H1 (cell line): ENCODE results near the gene NDUFB8. TPM values are rescaled to one million over a fixed set of nuclear protein-coding genes. Genes with fewer than 3 reads are reported as not detected.

Experiments used
- CTCF ChIA-PET: fragments of 300-600 bp; sonication (Branson Sonifier 250); formaldehyde crosslinking; loops from one replicate; lab custom pipeline; 2021; ENCODE audit not compliant: partially characterized antibody; lab: Charles Lee
- POLR2A ChIA-PET: fragments of 300-600 bp; sonication (Branson Sonifier 250); formaldehyde crosslinking; loops from one replicate; lab custom pipeline; 2021; ENCODE audit warnings: inconsistent platforms; ENCODE audit not compliant: partially characterized antibody; lab: Charles Lee
- DNase-seq, 2 experiments: peaks; one replicate each; pipeline versions ENCODE4 v3.0.0 to v3.0.0-alpha.2; 2010 to 2022; ENCODE audit warnings: low spot score in 2 of 2, low read depth in 1 of 2, mixed read lengths in 1 of 2
- FAIRE-seq: peaks from 2 replicates; lab custom pipeline; 2011; peaks lifted over from hg19 to GRCh38; lab: Jason Lieb, UNC
- H2AFZ ChIP-seq: 2 replicates; pipeline ENCODE4 v1.8.1; 2012; ENCODE audit warnings: low read length, inconsistent platforms
- H2AK5ac ChIP-seq: 2 replicates; pipeline ENCODE4 v1.6.1; 2013; ENCODE audit warnings: low read depth, low read length
- H2BK120ac ChIP-seq: replicated peaks from 2 replicates; pipeline ENCODE3; 2013; ENCODE audit warnings: low read depth, low read length, inconsistent platforms
- H2BK12ac ChIP-seq: 2 replicates; pipeline ENCODE4 v1.6.1; 2013; ENCODE audit warnings: low read depth, low read length
- H2BK15ac ChIP-seq: 2 replicates; pipeline ENCODE4 v1.6.1; 2013; ENCODE audit warnings: low read length
- H2BK20ac ChIP-seq: 2 replicates; pipeline ENCODE4 v1.6.1; 2013; ENCODE audit warnings: low read length
- H2BK5ac ChIP-seq: 2 replicates; pipeline ENCODE4 v1.6.1; 2013; ENCODE audit warnings: low read depth, low read length
- H3K14ac ChIP-seq: 2 replicates; pipeline ENCODE4 v1.6.1; 2013; ENCODE audit warnings: inconsistent platforms; ENCODE audit not compliant: insufficient read length
- H3K18ac ChIP-seq: 2 replicates; pipeline ENCODE4 v1.6.1; 2013; ENCODE audit warnings: low read length; ENCODE audit errors: extremely low read depth
- H3K23ac ChIP-seq: 2 replicates; pipeline ENCODE4 v1.6.1; 2013; ENCODE audit warnings: inconsistent platforms; ENCODE audit not compliant: insufficient read length
- H3K23me2 ChIP-seq: 2 replicates; pipeline ENCODE4 v1.6.1; 2013; ENCODE audit warnings: low read depth, low read length
- H3K27ac ChIP-seq: 2 replicates; pipeline ENCODE4 v1.6.1; 2011; ENCODE audit warnings: low read depth, low read length, inconsistent platforms
- H3K27me3 ChIP-seq, 4 experiments: replicated peaks in 1 of 4; 1 replicate in 1 of 4; 2 replicates in 3 of 4; pipeline versions ENCODE4 v1.6.1 to v1.8.1; 2011 to 2013; ENCODE audit warnings: low read length in 3 of 4, mild to moderate bottlenecking in 3 of 4, inconsistent platforms in 2 of 4, mixed read lengths in 2 of 4, moderate library complexity in 1 of 4; ENCODE audit not compliant: control insufficient read depth in 3 of 4, insufficient read depth in 3 of 4; ENCODE audit errors: extremely low read depth in 1 of 4
- H3K36me3 ChIP-seq, 4 experiments: 2 replicates each; pipeline versions ENCODE4 v1.6.1 to v1.8.1; 2011 to 2013; ENCODE audit warnings: mild to moderate bottlenecking in 4 of 4, low read length in 3 of 4, moderate library complexity in 2 of 4, control low read depth in 1 of 4, inconsistent platforms in 1 of 4; ENCODE audit not compliant: insufficient read depth in 4 of 4, control insufficient read depth in 2 of 4
- H3K4ac ChIP-seq: replicated peaks from 2 replicates; pipeline ENCODE3; 2013; ENCODE audit warnings: low read length, low read depth, mixed read lengths, inconsistent platforms; ENCODE audit not compliant: insufficient read length
- H3K4me1 ChIP-seq, 4 experiments: replicated peaks in 1 of 4; 1 replicate in 1 of 4; 2 replicates in 3 of 4; pipeline versions ENCODE4 v1.6.1 to v1.8.1; 2011 to 2013; ENCODE audit warnings: low read length in 3 of 4, inconsistent platforms in 2 of 4, mixed read lengths in 1 of 4; ENCODE audit not compliant: insufficient read depth in 4 of 4, control insufficient read depth in 3 of 4
- H3K4me2 ChIP-seq, 2 experiments: 2 replicates each; pipeline versions ENCODE4 v1.6.1 to v1.8.1; 2011 to 2013; ENCODE audit warnings: low read depth in 2 of 2, low read length in 2 of 2, control low read depth in 1 of 2, inconsistent platforms in 1 of 2, mild to moderate bottlenecking in 1 of 2; ENCODE audit not compliant: insufficient read depth in 1 of 2
- H3K4me3 ChIP-seq, 4 experiments: fragments of 200-600, 300-600 bp in 1 of 4; sonication (generic), shearing (Covaris generic), sonication (Bioruptor Twin) in 1 of 4; 2 replicates each; pipeline versions ENCODE4 v1.5.1 to v1.8.1; 2011 to 2016; ENCODE audit warnings: low read length in 4 of 4, low read depth in 3 of 4, control low read depth in 2 of 4, inconsistent platforms in 2 of 4, mild to moderate bottlenecking in 2 of 4, mixed read lengths in 1 of 4, moderate library complexity in 1 of 4; ENCODE audit not compliant: insufficient read depth in 2 of 4; ENCODE audit errors: extremely low read depth in 1 of 4
- H3K56ac ChIP-seq: replicated peaks from 2 replicates; pipeline ENCODE3; 2013; ENCODE audit warnings: low read depth, mild to moderate bottlenecking, mixed read lengths, low read length, inconsistent platforms; ENCODE audit not compliant: insufficient read length
- H3K79me1 ChIP-seq: 2 replicates; pipeline ENCODE4 v1.6.1; 2013; ENCODE audit warnings: low read depth, low read length, control low read depth
- H3K79me2 ChIP-seq, 2 experiments: 2 replicates each; pipeline versions ENCODE4 v1.6.1 to v1.8.1; 2012 to 2013; ENCODE audit warnings: low read length in 2 of 2, mild to moderate bottlenecking in 2 of 2, inconsistent platforms in 1 of 2; ENCODE audit not compliant: insufficient read depth in 2 of 2, control insufficient read depth in 1 of 2
- H3K9ac ChIP-seq, 4 experiments: replicated peaks in 1 of 4; 1 replicate in 1 of 4; 2 replicates in 3 of 4; pipeline versions ENCODE4 v1.6.1 to v1.8.1; 2011 to 2013; ENCODE audit warnings: low read depth in 3 of 4, low read length in 3 of 4, control low read depth in 2 of 4, mild to moderate bottlenecking in 2 of 4, moderate library complexity in 2 of 4, inconsistent platforms in 1 of 4; ENCODE audit errors: extremely low read depth in 1 of 4
- H3K9me3 ChIP-seq, 2 experiments: 2 replicates each; pipeline versions ENCODE4 v1.6.1 to v1.8.1; 2012 to 2013; ENCODE audit warnings: mild to moderate bottlenecking in 2 of 2, moderate library complexity in 2 of 2, control low read depth in 1 of 2, inconsistent platforms in 1 of 2, low read depth in 1 of 2, low read length in 1 of 2, mixed read lengths in 1 of 2; ENCODE audit not compliant: insufficient read depth in 2 of 2
- H4K20me1 ChIP-seq, 2 experiments: replicated peaks in 1 of 2; 2 replicates each; pipeline versions ENCODE3 to v1.8.1; 2011 to 2013; ENCODE audit warnings: inconsistent platforms in 2 of 2, low read length in 2 of 2, mild to moderate bottlenecking in 1 of 2; ENCODE audit not compliant: insufficient read depth in 2 of 2, control insufficient read depth in 1 of 2
- H4K5ac ChIP-seq: 2 replicates; pipeline ENCODE4 v1.6.1; 2013; ENCODE audit warnings: low read length, low read depth, mixed read lengths, inconsistent platforms; ENCODE audit not compliant: insufficient read length
- H4K8ac ChIP-seq: 2 replicates; pipeline ENCODE4 v1.8.0; 2013; ENCODE audit warnings: mild to moderate bottlenecking, moderate library complexity, low read length, inconsistent platforms; ENCODE audit not compliant: insufficient read depth; ENCODE audit errors: extremely low read depth
- H4K91ac ChIP-seq: replicated peaks from 2 replicates; pipeline ENCODE3; 2013; ENCODE audit warnings: low read length, mixed read lengths, inconsistent platforms; ENCODE audit not compliant: insufficient read length
- FOSL1 ChIP-seq: IDR thresholded peaks from 2 replicates; pipeline ENCODE4 v1.6.1; 2011; ENCODE audit warnings: mild to moderate bottlenecking, low read depth, low read length, moderate library complexity; ENCODE audit not compliant: insufficient read depth
- RNF2 ChIP-seq: fragments of 200-900, 300-1000 bp; sonication (generic); IDR thresholded peaks from 2 replicates; pipeline ENCODE4 v1.7.1; 2016; ENCODE audit warnings: borderline replicate concordance, low read depth, mild to moderate bottlenecking, antibody characterized with exemption, low read length; ENCODE audit not compliant: poor library complexity, severe bottlenecking; ENCODE audit errors: missing control alignments
- SP1 ChIP-seq: IDR thresholded peaks from 2 replicates; pipeline ENCODE4 v1.6.1; 2011; ENCODE audit warnings: low read depth, low read length
- TCF12 ChIP-seq: IDR thresholded peaks from 2 replicates; pipeline ENCODE4 v1.6.1; 2011; ENCODE audit warnings: low read depth, mild to moderate bottlenecking, low read length
- TEAD4 ChIP-seq: IDR thresholded peaks from 2 replicates; pipeline ENCODE4 v1.6.1; 2012; ENCODE audit warnings: low read depth, low read length, inconsistent platforms, mixed read lengths
- WGBS, 2 experiments: shearing (Covaris generic) in 1 of 2; methylation state at CpG; one replicate each; pipeline versions ENCODE4 v1.1.6 to v1.1.7; 2013 to 2015; ENCODE audit warnings: low lambda C conversion rate in 2 of 2, mixed read lengths in 2 of 2, inconsistent platforms in 1 of 2, low coverage in 1 of 2, missing lambda C conversion rate in 1 of 2; ENCODE audit not compliant: insufficient replicate concordance in 2 of 2, insufficient coverage in 1 of 2, insufficient read length in 1 of 2; ENCODE audit errors: extremely low coverage in 1 of 2, missing lambda C conversion rate in 1 of 2; 5-methylcytosine and 5-hydroxymethylcytosine counted together
- polyA plus RNA-seq, 7 experiments: library from polyadenylated mRNA; depleted of rRNA in 3 of 7; stranded (reverse) in 5 of 7; unstranded in 2 of 7; fragments of >200 nt in 5 of 7; fragments of 200-250 nt in 2 of 7; gene quantifications; 1 replicate in 5 of 7; 2 replicates in 1 of 7; 4 replicates in 1 of 7; pipeline versions ENCODE4 v1.2.1 to v1.2.3, GENCODE V29; 2011 to 2013; ENCODE audit warnings: missing spikeins in 2 of 7, mixed read lengths in 2 of 7
- total RNA-seq: library from RNA; stranded (reverse); fragmentation: NEBNext Ultra II Directional; extraction: Animal tissue kit (Norgen Biotek cat#: 25700); gene quantifications from 2 replicates; pipeline ENCODE4 v1.2.1, GENCODE V29; 2021
- TF ChIP-seq, protein P1 (sequence below): IDR thresholded peaks from 2 replicates; pipeline ENCODE4 v1.6.1; 2012; ENCODE audit warnings: low read length, inconsistent platforms

Gene NDUFB8
- total and polyA plus RNA-seq, 2 of the 8 experiments (the other 6 are each of a cell fraction or from before 2014, with no cell fraction given), result 175 to 455 TPM

- H4K8ac ChIP-seq, result no peak overlapping the region
- no peak overlapping the region for H4K91ac ChIP-seq
- H3K14ac ChIP-seq, result no peak overlapping the region
- no peak overlapping the region for H3K18ac ChIP-seq
- H3K4me1 ChIP-seq, result no peaks in the 10 kb centered on the region
- H2BK15ac ChIP-seq, result no peak overlapping the region
- no peak overlapping the region for H3K56ac ChIP-seq
- DNase-seq, result no peak
- no peak overlapping the region for H2BK5ac ChIP-seq
- H3K79me2 ChIP-seq, result no peaks in the 10 kb centered on the region
- H3K79me1 ChIP-seq, result no peaks in the 10 kb centered on the region
- H4K5ac ChIP-seq, result no peak overlapping the region
- CTCF ChIA-PET, result interaction anchor here (0.6 to 8.7 kb wide), 8 partner anchors 10 to 414 kb away, joined by 3 to 111 read pairs (median 13); no protein-coding TSS in a partner anchor
- H2AFZ ChIP-seq, result no peak overlapping the region
- no peak overlapping the region for H3K4me3 ChIP-seq
- no peaks in the 10 kb centered on the region for H3K9me3 ChIP-seq
- no peak overlapping the region for H2BK120ac ChIP-seq
- H3K36me3 ChIP-seq, result no peaks in the 10 kb centered on the region; a peak in 1 of 8 replicates
- H3K23ac ChIP-seq, result no peak overlapping the region
- H4K20me1 ChIP-seq, result peaks cover 0 to 3% of the 10 kb centered on the region in 2 experiments
- no peak overlapping the region for H3K4me2 ChIP-seq
- POLR2A ChIA-PET, result interaction anchor here (1.9 kb wide), 1 partner anchor 11 kb away, joined by 6 read pairs; no protein-coding TSS in a partner anchor
- TF ChIP-seq RNF2 (no peak), SP1 (no peak), FOSL1 (no peak), TCF12 (no peak), TEAD4 (no peak)
- TF ChIP-seq, protein P1, sequence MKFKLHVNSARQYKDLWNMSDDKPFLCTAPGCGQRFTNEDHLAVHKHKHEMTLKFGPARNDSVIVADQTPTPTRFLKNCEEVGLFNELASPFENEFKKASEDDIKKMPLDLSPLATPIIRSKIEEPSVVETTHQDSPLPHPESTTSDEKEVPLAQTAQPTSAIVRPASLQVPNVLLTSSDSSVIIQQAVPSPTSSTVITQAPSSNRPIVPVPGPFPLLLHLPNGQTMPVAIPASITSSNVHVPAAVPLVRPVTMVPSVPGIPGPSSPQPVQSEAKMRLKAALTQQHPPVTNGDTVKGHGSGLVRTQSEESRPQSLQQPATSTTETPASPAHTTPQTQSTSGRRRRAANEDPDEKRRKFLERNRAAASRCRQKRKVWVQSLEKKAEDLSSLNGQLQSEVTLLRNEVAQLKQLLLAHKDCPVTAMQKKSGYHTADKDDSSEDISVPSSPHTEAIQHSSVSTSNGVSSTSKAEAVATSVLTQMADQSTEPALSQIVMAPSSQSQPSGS, result no peak
- TF ChIP-seq, all 59 proteins: peak for 0
- no peak overlapping the region for H2AK5ac ChIP-seq
- H3K4ac ChIP-seq, result no peak overlapping the region
- H3K9ac ChIP-seq, result no peak overlapping the region
- WGBS, 2 experiments, result 77% methylated on average over 2 of the region's 2 CpGs; no CpG with 5 or more reads in 1 of the 2 experiments
- peaks cover 7 to 50% (median 21%) of the 10 kb centered on the region in 4 experiments for H3K27me3 ChIP-seq
- no peak overlapping the region for H3K27ac ChIP-seq
- no peak overlapping the region for H2BK12ac ChIP-seq
- H2BK20ac ChIP-seq, result no peak overlapping the region
- no peak for FAIRE-seq
- no peaks in the 10 kb centered on the region; the same call in 1 of the 2 replicates for H3K23me2 ChIP-seq
Measured at GRCh38 chr10:100496567-100496966, 33.1 kb downstream of the NDUFB8 start.
